HepG2 (cell line): ENCODE measurements around the gene ONECUT1. TPM values are rescaled to one million over a fixed set of nuclear protein-coding genes. Genes with fewer than 3 reads are reported as not detected.
"Not testable (repeated sequence)": the region's sequence is repeated elsewhere in the genome, so short reads cannot be mapped to it uniquely, and the experiment has no call there.

Source experiments
- ARNT2 ChIP-seq: sonication (generic); formaldehyde crosslinking; IDR thresholded peaks from 2 replicates; pipeline ENCODE4 v1.8.0; 2022; ENCODE audit warnings: mild to moderate bottlenecking, low read depth, missing genetic modification reagents, moderate library complexity
- CEBPB ChIP-seq: IDR thresholded peaks from 2 replicates; pipeline ENCODE4 v1.6.1; 2011; ENCODE audit warnings: low read depth, low read length, improper control_type of control experiment, borderline replicate concordance
- FOXP1 ChIP-seq, 2 experiments: fragments of 450-650 bp in 1 of 2; IDR thresholded peaks; 2 replicates each; pipeline ENCODE4 v1.6.1; 2017 to 2018; ENCODE audit warnings: antibody characterized with exemption in 1 of 2
- HIVEP1 ChIP-seq: sonication (generic); formaldehyde crosslinking; IDR thresholded peaks from 2 replicates; pipeline ENCODE4 v1.4.0; 2020; ENCODE audit warnings: mild to moderate bottlenecking, missing genetic modification reagents
- SIX4 ChIP-seq: sonication (generic); formaldehyde crosslinking; IDR thresholded peaks from 2 replicates; pipeline ENCODE4 v1.4.0; 2020; ENCODE audit warnings: missing genetic modification reagents
- YY1 ChIP-seq: IDR thresholded peaks from 2 replicates; pipeline ENCODE4 v1.6.1; 2011; ENCODE audit warnings: low read length, low read depth, moderate library complexity, mild to moderate bottlenecking; ENCODE audit not compliant: insufficient read depth, insufficient replicate concordance
- ZFP41 ChIP-seq: sonication (generic); formaldehyde crosslinking; IDR thresholded peaks from 2 replicates; pipeline ENCODE4 v1.4.0; 2020; ENCODE audit warnings: mild to moderate bottlenecking, missing genetic modification reagents, borderline replicate concordance
- ZNF317 ChIP-seq: sonication (generic); formaldehyde crosslinking; IDR thresholded peaks from 2 replicates; pipeline ENCODE4 v1.5.0; 2020; ENCODE audit warnings: mild to moderate bottlenecking, missing genetic modification reagents
- ZNF430 ChIP-seq: sonication (generic); formaldehyde crosslinking; IDR thresholded peaks from 2 replicates; pipeline ENCODE4 v1.9.0; 2021; ENCODE audit warnings: mild to moderate bottlenecking, missing genetic modification reagents
- ZNF607 ChIP-seq: sonication (generic); formaldehyde crosslinking; IDR thresholded peaks from 2 replicates; pipeline ENCODE4 v1.5.1; 2020; ENCODE audit warnings: missing genetic modification reagents, mild to moderate bottlenecking, borderline replicate concordance
- polyA plus RNA-seq, 8 experiments: library from polyadenylated mRNA; depleted of rRNA in 3 of 8; stranded (reverse) in 7 of 8; unstranded in 1 of 8; fragments of >200 nt; fragmentation: Illumina TruSeq in 4 of 8; extraction: Trizol in 4 of 8; gene quantifications; 2 replicates each; pipeline versions ENCODE4 v1.2.1 to v1.2.3, GENCODE V29; 2011 to 2016; ENCODE audit warnings: low read depth in 4 of 8, missing spikeins in 1 of 8, mixed read lengths in 1 of 8; ENCODE audit not compliant: insufficient read depth in 1 of 8
- total RNA-seq, 5 experiments: library from RNA; depleted of rRNA; stranded (reverse); fragments of >200 nt; fragmentation: Illumina TruSeq; extraction: Trizol; gene quantifications; 2 replicates each; pipeline ENCODE4 v1.2.3, GENCODE V29; 2016; ENCODE audit warnings: low read depth in 1 of 5
- TF ChIP-seq, protein P1 (sequence below), 2 experiments: sonication (generic) in 1 of 2; formaldehyde crosslinking in 1 of 2; IDR thresholded peaks; 2 replicates each; pipeline versions ENCODE4 v1.4.0 to v1.6.1; 2016 to 2020; ENCODE audit warnings: borderline replicate concordance in 1 of 2, low read depth in 1 of 2, mild to moderate bottlenecking in 1 of 2, missing genetic modification reagents in 1 of 2
- TF ChIP-seq, protein P2 (sequence below): sonication (generic); formaldehyde crosslinking; IDR thresholded peaks from 2 replicates; pipeline ENCODE4 v1.5.0; 2020; ENCODE audit warnings: mild to moderate bottlenecking, missing genetic modification reagents
- TF ChIP-seq, protein P3 (sequence below): sonication (generic); formaldehyde crosslinking; IDR thresholded peaks from 2 replicates; pipeline ENCODE4 v1.5.0; 2020; ENCODE audit warnings: mild to moderate bottlenecking, missing genetic modification reagents, moderate library complexity
- TF ChIP-seq, protein P4 (sequence below): sonication (generic); formaldehyde crosslinking; IDR thresholded peaks from 2 replicates; pipeline ENCODE4 v1.8.1; 2022; ENCODE audit warnings: mild to moderate bottlenecking, missing genetic modification reagents
- TF ChIP-seq, protein P5 (sequence below): IDR thresholded peaks from 2 replicates; pipeline ENCODE4 v1.6.1; 2016; ENCODE audit warnings: control low read depth

ONECUT1 gene
- total and polyA plus RNA-seq, 2 of the 13 experiments (the other 11 are each of a cell fraction or from before 2014, with no cell fraction given) = 3.5 to 9.1 TPM

DNA sequence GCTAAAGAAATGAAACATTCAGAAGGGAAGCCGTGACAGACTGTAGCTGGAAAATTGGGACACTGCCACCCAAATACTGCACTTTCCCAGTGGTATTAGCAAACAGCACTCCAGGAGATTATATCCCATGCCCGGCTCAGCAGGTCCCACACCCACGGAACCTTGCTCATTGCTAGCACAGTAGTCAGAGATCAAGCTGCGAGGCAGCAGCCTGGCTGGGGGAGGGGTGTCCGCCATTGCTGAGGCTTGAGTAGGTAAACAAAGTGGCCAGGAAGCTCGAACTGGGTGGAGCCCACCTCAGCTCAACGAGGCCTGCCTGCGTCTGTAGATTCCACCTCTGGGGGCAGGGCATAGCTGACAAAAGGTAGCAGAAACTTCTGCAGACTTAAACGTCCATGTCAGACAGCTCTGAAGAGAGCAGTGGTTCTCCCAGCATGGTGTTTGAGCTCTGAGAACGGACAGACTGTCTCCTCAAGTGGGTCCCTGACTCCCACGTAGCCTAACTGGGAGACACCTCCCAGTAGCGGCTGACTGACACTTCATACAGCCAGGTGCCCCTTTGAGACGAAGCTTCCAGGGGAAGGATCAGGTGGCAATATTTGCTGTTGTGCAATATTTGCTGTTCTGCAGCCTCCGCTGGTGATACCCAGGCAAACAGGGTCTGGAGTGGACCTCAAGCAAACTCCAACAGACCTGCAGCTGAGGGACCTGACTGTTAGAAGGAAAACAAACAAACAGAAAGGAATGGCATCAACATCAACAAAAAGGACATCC lies 34.2 kb upstream of the ONECUT1 start (continued):
- TF ChIP-seq, protein P1, sequence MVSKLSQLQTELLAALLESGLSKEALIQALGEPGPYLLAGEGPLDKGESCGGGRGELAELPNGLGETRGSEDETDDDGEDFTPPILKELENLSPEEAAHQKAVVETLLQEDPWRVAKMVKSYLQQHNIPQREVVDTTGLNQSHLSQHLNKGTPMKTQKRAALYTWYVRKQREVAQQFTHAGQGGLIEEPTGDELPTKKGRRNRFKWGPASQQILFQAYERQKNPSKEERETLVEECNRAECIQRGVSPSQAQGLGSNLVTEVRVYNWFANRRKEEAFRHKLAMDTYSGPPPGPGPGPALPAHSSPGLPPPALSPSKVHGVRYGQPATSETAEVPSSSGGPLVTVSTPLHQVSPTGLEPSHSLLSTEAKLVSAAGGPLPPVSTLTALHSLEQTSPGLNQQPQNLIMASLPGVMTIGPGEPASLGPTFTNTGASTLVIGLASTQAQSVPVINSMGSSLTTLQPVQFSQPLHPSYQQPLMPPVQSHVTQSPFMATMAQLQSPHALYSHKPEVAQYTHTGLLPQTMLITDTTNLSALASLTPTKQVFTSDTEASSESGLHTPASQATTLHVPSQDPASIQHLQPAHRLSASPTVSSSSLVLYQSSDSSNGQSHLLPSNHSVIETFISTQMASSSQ (IDR thresholded peaks at IDR 0.05; ENCODE audit: low read depth) = not testable (repeated sequence)
- TF ChIP-seq, protein P1 (CRISPR knock-in tag; IDR thresholded peaks at IDR 0.05; ENCODE audit: borderline replicate concordance) = 0 out of 2 replicates have a peak, but pooled peaks have one; percentile 36
- TF ChIP-seq FOXP1 (IDR thresholded peaks at IDR 0.05) = not testable (repeated sequence)
- TF ChIP-seq FOXP1 (CRISPR knock-in tag; IDR thresholded peaks at IDR 0.05) (peak; percentile 87), ZNF430 (CRISPR knock-in tag) (peak; percentile 72; the same call in 1 of the 2 replicates), ZNF317 (CRISPR knock-in tag) (peak; percentile 72; the same call in 1 of the 2 replicates), ZFP41 (CRISPR knock-in tag) (0 out of 2 replicates have a peak, but pooled peaks have one; percentile 41), CEBPB (peak; percentile 80; the same call in 1 of the 2 replicates), SIX4 (peak; percentile 95), ARNT2 (0 out of 2 replicates have a peak, but pooled peaks have one; percentile 30), YY1 (peak; percentile 79), ZNF607 (CRISPR knock-in tag) (peak; percentile 38; the same call in 1 of the 2 replicates), HIVEP1 (peak; percentile 66; the same call in 1 of the 2 replicates)
- TF ChIP-seq, protein P2, sequence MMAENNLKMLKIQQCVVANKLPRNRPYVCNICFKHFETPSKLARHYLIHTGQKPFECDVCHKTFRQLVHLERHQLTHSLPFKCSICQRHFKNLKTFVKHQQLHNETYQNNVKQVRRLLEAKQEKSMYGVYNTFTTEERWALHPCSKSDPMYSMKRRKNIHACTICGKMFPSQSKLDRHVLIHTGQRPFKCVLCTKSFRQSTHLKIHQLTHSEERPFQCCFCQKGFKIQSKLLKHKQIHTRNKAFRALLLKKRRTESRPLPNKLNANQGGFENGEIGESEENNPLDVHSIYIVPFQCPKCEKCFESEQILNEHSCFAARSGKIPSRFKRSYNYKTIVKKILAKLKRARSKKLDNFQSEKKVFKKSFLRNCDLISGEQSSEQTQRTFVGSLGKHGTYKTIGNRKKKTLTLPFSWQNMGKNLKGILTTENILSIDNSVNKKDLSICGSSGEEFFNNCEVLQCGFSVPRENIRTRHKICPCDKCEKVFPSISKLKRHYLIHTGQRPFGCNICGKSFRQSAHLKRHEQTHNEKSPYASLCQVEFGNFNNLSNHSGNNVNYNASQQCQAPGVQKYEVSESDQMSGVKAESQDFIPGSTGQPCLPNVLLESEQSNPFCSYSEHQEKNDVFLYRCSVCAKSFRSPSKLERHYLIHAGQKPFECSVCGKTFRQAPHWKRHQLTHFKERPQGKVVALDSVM (CRISPR knock-in tag) = 0 out of 2 replicates have a peak, but pooled peaks have one; percentile 15
- TF ChIP-seq, protein P3, sequence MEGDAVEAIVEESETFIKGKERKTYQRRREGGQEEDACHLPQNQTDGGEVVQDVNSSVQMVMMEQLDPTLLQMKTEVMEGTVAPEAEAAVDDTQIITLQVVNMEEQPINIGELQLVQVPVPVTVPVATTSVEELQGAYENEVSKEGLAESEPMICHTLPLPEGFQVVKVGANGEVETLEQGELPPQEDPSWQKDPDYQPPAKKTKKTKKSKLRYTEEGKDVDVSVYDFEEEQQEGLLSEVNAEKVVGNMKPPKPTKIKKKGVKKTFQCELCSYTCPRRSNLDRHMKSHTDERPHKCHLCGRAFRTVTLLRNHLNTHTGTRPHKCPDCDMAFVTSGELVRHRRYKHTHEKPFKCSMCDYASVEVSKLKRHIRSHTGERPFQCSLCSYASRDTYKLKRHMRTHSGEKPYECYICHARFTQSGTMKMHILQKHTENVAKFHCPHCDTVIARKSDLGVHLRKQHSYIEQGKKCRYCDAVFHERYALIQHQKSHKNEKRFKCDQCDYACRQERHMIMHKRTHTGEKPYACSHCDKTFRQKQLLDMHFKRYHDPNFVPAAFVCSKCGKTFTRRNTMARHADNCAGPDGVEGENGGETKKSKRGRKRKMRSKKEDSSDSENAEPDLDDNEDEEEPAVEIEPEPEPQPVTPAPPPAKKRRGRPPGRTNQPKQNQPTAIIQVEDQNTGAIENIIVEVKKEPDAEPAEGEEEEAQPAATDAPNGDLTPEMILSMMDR (CRISPR knock-in tag) = peak; percentile 38
- TF ChIP-seq, protein P4, sequence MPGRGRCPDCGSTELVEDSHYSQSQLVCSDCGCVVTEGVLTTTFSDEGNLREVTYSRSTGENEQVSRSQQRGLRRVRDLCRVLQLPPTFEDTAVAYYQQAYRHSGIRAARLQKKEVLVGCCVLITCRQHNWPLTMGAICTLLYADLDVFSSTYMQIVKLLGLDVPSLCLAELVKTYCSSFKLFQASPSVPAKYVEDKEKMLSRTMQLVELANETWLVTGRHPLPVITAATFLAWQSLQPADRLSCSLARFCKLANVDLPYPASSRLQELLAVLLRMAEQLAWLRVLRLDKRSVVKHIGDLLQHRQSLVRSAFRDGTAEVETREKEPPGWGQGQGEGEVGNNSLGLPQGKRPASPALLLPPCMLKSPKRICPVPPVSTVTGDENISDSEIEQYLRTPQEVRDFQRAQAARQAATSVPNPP (CRISPR knock-in tag) = peak; percentile 42; the same call in 1 of the 2 replicates
- TF ChIP-seq, protein P5, sequence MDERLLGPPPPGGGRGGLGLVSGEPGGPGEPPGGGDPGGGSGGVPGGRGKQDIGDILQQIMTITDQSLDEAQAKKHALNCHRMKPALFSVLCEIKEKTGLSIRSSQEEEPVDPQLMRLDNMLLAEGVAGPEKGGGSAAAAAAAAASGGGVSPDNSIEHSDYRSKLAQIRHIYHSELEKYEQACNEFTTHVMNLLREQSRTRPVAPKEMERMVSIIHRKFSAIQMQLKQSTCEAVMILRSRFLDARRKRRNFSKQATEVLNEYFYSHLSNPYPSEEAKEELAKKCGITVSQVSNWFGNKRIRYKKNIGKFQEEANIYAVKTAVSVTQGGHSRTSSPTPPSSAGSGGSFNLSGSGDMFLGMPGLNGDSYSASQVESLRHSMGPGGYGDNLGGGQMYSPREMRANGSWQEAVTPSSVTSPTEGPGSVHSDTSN (CRISPR knock-in tag) = peak; percentile 70
